ENCODE results near the gene SLC25A45. TPM values are rescaled to one million over a fixed set of nuclear protein-coding genes. Genes with fewer than 3 reads are reported as not detected.
A peak's percentile ranks its signal among the peaks of the same experiment; 100 is the strongest.

The SLC25A45 gene
- total and polyA plus RNA-seq, 7 donors, result 3.7 to 18.5 (median 7.0) TPM

DNA sequence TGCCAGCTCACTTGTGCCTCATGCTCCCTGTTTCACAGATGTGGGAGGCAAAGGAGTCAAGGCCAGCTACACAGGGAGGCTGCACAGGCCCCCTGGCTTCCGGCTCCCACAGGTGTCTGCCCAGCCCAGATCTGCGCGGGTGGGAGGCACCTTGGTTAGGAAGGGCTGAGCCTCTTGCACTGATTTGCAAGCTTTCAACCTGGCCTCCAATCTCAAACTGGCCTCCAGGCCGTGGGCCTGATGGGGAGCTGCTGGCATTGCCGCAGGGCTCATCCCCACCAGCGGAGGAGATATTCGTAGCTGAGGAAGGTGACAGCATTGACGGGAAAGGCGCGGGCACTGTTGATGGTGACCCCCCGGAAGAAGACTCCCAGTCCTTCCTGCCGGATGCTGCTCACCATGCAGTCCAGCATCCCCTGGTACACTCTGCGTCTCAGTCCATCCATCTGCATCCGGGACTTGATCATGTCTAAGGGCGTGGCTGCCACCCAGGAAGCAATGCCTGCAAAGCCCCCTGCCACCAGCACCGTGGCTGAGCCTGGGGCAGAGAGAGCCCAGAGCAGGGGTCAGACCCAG, 6.2 kb downstream of the SLC25A45 start:
- 82 to 92% (median 83%) methylated on average over 16 of the region's 16 CpGs for whole genome bisulfite sequencing, 3 donors
- TF ChIP-seq, protein P1, sequence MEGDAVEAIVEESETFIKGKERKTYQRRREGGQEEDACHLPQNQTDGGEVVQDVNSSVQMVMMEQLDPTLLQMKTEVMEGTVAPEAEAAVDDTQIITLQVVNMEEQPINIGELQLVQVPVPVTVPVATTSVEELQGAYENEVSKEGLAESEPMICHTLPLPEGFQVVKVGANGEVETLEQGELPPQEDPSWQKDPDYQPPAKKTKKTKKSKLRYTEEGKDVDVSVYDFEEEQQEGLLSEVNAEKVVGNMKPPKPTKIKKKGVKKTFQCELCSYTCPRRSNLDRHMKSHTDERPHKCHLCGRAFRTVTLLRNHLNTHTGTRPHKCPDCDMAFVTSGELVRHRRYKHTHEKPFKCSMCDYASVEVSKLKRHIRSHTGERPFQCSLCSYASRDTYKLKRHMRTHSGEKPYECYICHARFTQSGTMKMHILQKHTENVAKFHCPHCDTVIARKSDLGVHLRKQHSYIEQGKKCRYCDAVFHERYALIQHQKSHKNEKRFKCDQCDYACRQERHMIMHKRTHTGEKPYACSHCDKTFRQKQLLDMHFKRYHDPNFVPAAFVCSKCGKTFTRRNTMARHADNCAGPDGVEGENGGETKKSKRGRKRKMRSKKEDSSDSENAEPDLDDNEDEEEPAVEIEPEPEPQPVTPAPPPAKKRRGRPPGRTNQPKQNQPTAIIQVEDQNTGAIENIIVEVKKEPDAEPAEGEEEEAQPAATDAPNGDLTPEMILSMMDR (IDR thresholded peaks at IDR 0.05), result no peak
- ATAC-seq, result no peak
- Histone ChIP-seq H3K36me3 (ENCODE audit: insufficient read depth in 1 of 2, low read depth in 1 of 2) (no peaks in the 10 kb centered on the region), H3K4me3 (no peak overlapping the region), H3K27me3 (ENCODE audit: insufficient read depth in 3 of 3, low read length in 2 of 3) (no peaks in the 10 kb centered on the region), H3K9me3 (no peaks in the 10 kb centered on the region), H3K4me1 (peaks cover 39% of the 10 kb centered on the region), H3K27ac (peak overlapping the region; percentile 93)
- intact Hi-C loops (cut with DNase I), result no loop called here
- no peak for DNase-seq

DNA sequence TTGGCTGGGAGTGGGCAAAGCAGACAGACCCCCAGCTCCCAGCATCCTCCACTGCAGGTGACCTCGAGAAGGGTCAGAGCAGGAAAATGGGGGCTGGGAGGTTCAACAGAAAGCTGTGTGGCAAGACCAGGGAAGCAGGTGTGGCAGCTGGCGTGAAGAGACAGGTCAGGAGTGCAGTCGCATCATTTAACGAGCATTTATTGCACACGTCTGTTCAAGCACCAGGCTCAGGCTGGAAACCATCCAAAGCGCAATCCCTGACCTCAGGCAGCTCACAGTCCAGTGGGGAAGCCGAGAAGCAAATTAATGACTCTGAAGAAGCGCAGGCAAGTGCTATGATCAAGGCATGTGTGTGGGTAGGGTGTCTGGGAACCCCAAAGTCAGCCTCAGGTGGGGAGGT, 7.4 kb downstream of the SLC25A45 start:
- TF ChIP-seq, protein P1 (IDR thresholded peaks at IDR 0.05), result no peak
- 65 to 75% (median 66%) methylated on average over 8 of the region's 8 CpGs for WGBS, 3 donors
- H3K4me3 ChIP-seq, result no peak overlapping the region

DNA sequence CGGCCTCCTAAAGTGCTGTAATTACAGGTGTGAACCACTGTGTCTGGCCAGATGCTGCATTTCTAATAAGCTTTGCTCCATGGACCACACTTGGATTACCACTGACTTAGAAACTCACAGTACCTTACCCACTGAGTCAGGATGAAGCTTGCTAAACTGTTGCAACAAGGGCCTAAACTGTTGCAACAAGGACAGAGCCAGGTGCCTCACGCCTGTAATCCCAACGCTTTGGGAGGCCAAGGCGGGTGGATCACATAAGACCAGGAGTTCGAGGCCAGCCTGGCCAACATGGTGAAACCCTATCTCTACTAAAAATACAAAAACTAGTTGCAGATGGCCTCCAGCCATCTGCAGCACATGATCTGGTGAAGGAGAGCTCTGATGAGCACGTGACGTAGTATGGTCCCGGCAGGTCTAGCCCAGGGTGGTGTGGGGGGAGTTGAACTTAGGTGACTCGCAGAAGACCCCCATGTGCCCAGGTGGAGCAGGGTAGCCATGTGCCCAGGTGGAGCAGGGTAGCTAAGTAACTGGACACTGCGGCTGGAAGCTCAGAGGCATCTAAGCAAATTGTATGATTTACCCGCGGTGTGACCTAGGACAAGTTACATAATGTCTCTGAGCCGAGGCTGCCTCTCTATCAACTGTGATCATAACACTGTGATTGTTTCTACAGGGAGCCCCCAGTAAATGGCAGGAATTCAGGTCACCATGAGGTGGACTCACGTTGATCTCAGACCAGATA, 8.4 kb downstream of the SLC25A45 start:
- Histone ChIP-seq H3K9me3 (no peaks in the 10 kb centered on the region), H3K27me3 (ENCODE audit: insufficient read depth in 3 of 3, low read length in 2 of 3) (no peaks in the 10 kb centered on the region), H3K4me1 (peaks cover 44% of the 10 kb centered on the region), H3K36me3 (ENCODE audit: insufficient read depth in 1 of 2, low read depth in 1 of 2) (no peaks in the 10 kb centered on the region), H3K27ac (peak overlapping the region; percentile 93), H3K4me3 (no peak overlapping the region)
- TF ChIP-seq, protein P1 (IDR thresholded peaks at IDR 0.05), result no peak
- ATAC-seq (peak in 2 of 4 donors; percentile 26 to 35), DNase-seq (no peak)
- intact Hi-C loops (cut with DNase I), result no loop called here
- 46 to 69% (median 52%) methylated on average over 14 of the region's 14 CpGs for WGBS, 3 donors

More for the DNA sequence above, 7.4 kb downstream of the SLC25A45 start:
- Histone ChIP-seq H3K4me1 (peaks cover 43% of the 10 kb centered on the region), H3K27ac (peak overlapping the region; percentile 93), H3K36me3 (ENCODE audit: insufficient read depth in 1 of 2, low read depth in 1 of 2) (no peaks in the 10 kb centered on the region), H3K9me3 (no peaks in the 10 kb centered on the region), H3K27me3 (ENCODE audit: insufficient read depth in 3 of 3, low read length in 2 of 3) (no peaks in the 10 kb centered on the region)
- intact Hi-C loops (cut with DNase I), result no loop called here
- DNase-seq (peak in 1 of 2 donors; percentile 82), ATAC-seq (peak in 3 of 4 donors; percentile 52 to 59 (median 54))

DNA sequence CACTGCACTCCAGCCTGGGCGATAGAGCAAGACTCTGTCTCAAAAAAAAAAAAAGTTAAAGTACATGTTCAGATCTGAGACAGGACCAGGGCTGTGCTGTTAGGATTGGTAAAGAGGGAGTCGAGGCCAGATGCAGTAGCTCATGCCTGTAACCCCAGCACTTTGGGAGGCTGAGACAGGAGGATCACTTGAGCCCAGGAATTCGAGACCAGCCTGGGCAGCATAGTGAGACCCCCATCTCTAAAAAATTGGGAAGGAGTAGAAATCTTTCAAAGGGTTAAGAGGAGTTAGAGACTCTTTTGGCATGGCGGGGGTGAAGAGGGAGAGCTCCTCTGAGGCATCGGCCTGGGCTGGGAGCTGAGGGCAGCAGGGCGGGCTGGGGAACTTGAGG, 11.8 kb downstream of the SLC25A45 start:
- TF ChIP-seq, protein P1 (IDR thresholded peaks at IDR 0.05), result no peak
- intact Hi-C loops (cut with DNase I), result no loop called here
- Histone ChIP-seq H3K9me3 (no peaks in the 10 kb centered on the region), H3K27ac (peak overlapping the region; percentile 93), H3K27me3 (ENCODE audit: insufficient read depth in 3 of 3, low read length in 2 of 3) (no peaks in the 10 kb centered on the region), H3K4me3 (no peak overlapping the region), H3K36me3 (ENCODE audit: insufficient read depth in 1 of 2, low read depth in 1 of 2) (no peaks in the 10 kb centered on the region), H3K4me1 (peaks cover 61% of the 10 kb centered on the region)
- DNase-seq, result no peak
- ATAC-seq, result no peak
- WGBS, 3 donors, result 55 to 79% (median 59%) methylated on average over 6 of the region's 6 CpGs
